Tibial artery (tissue), 4 donors: ENCODE measurements around the gene KCNQ1.

ENCODE experiments used
- DNase-seq, 2 donors: peaks; one replicate each; pipeline ENCODE4 v3.0.0-alpha.2; 2019
- H3K27ac ChIP-seq, 2 donors: fragments of 200-600 bp; sonication (generic) in 1 of 2; 1 replicate in 1 of 2; 2 replicates in 1 of 2; pipeline ENCODE4 v1.5.1; 2018 to 2019; ENCODE audit warnings: mild to moderate bottlenecking in 1 of 2
- H3K27me3 ChIP-seq, 2 donors: fragments of 200-600 bp; sonication (generic) in 1 of 2; one replicate each; pipeline versions ENCODE4 v1.5.1 to v1.6.0; 2016 to 2019
- H3K36me3 ChIP-seq, 3 donors: fragments of 200-600 bp; sonication (generic) in 2 of 3; one replicate each; pipeline ENCODE4 v1.5.1; 2016 to 2019; ENCODE audit warnings: mild to moderate bottlenecking in 2 of 3
- H3K4me1 ChIP-seq, 4 donors: fragments of 200-600 bp; sonication (generic) in 2 of 4; 1 replicate in 3 of 4; 2 replicates in 1 of 4; pipeline ENCODE4 v1.5.1; 2016 to 2019
- H3K4me3 ChIP-seq, 2 donors: fragments of 200-600 bp; sonication (generic) in 1 of 2; 1 replicate in 1 of 2; 2 replicates in 1 of 2; pipeline ENCODE4 v1.5.1; 2018 to 2019; ENCODE audit warnings: mild to moderate bottlenecking in 2 of 2
- H3K9me3 ChIP-seq, 3 donors: fragments of 200-600 bp; sonication (generic) in 1 of 3; one replicate each; pipeline ENCODE4 v1.5.1; 2016 to 2019
- intact Hi-C: fragments of 100-400 bp; cut with DNase I; formaldehyde crosslinking; loops from one replicate; pipeline ENCODE4 v1.15.0; 2023; ENCODE audit warnings: low total_unique reads
- TF ChIP-seq, protein P1 (sequence below), 2 experiments: fragments of 200-600 bp in 1 of 2; fragments of 450-650 bp in 1 of 2; IDR thresholded peaks; one replicate each; pipeline ENCODE4 v1.5.1; 2017 to 2019; ENCODE audit warnings: antibody characterized with exemption in 2 of 2, mild to moderate bottlenecking in 1 of 2, moderate library complexity in 1 of 2

Gene KCNQ1

DNA sequence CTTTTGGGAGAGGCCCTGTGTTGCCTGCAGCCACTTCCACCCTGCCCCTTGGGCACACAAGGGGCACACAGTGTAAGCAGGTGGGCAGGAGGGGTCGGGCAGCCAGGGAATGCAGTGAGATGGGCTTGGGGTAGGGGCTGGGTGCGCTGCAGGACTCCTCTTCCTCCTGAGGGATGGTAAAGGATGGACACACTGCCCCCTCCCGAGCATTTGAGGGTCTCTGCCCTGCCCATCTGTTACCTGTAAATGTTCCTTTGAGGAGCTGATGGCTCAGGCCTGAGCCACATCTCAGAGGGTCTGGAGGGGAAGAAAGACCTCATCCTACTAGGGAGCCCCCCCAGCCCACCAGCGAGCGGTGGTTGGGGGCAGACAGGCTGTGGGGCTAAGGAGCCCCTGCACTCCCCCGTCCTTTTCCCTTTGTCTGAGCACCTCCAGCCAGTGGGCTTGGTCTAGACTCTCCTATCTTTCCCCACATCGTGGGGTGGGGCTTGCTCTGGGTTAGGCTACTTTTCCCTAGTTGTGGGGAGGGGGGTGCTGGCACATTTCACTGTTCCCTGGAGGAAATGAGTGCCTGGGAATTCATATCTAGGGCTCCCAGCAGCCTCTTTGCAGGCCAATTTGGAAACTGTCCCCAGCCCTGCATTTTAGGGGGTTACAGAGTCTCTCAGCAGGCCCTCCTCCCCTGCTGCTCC, 46.0 kb upstream of the KCNQ1 start:
- peaks cover 0 to 31% (median 26%) of the 10 kb centered on the region in 4 donors for H3K4me1 ChIP-seq
- intact Hi-C loops, result no loop called here
- no peaks in the 10 kb centered on the region for H3K27me3 ChIP-seq
- no peaks in the 10 kb centered on the region for H3K9me3 ChIP-seq
- peak overlapping the region; percentile 95 to 99 for H3K27ac ChIP-seq
- peaks cover 38 to 65% (median 54%) of the 10 kb centered on the region in 3 donors for H3K36me3 ChIP-seq
- no peak for DNase-seq
- H3K4me3 ChIP-seq, result peak overlapping the region; percentile 64 to 80
- TF ChIP-seq, protein P1, sequence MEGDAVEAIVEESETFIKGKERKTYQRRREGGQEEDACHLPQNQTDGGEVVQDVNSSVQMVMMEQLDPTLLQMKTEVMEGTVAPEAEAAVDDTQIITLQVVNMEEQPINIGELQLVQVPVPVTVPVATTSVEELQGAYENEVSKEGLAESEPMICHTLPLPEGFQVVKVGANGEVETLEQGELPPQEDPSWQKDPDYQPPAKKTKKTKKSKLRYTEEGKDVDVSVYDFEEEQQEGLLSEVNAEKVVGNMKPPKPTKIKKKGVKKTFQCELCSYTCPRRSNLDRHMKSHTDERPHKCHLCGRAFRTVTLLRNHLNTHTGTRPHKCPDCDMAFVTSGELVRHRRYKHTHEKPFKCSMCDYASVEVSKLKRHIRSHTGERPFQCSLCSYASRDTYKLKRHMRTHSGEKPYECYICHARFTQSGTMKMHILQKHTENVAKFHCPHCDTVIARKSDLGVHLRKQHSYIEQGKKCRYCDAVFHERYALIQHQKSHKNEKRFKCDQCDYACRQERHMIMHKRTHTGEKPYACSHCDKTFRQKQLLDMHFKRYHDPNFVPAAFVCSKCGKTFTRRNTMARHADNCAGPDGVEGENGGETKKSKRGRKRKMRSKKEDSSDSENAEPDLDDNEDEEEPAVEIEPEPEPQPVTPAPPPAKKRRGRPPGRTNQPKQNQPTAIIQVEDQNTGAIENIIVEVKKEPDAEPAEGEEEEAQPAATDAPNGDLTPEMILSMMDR (IDR thresholded peaks at IDR 0.05), result no peak

- peaks cover 38 to 65% (median 49%) of the 10 kb centered on the region in 3 donors for H3K36me3 ChIP-seq
- TF ChIP-seq, protein P1 (IDR thresholded peaks at IDR 0.05), result no peak
- H3K4me1 ChIP-seq, result peaks cover 0 to 31% (median 26%) of the 10 kb centered on the region in 4 donors
- no peak for DNase-seq
- H3K9me3 ChIP-seq, result no peaks in the 10 kb centered on the region
- H3K4me3 ChIP-seq, result peak overlapping the region; percentile 64 to 80
- intact Hi-C loops, result loop anchor here (10.0 kb wide), 1 partner anchor 505 kb away; a partner anchor contains a TSS
- H3K27ac ChIP-seq, result peak overlapping the region; percentile 95 to 99
- no peaks in the 10 kb centered on the region for H3K27me3 ChIP-seq
Observed at GRCh38 chr11:2399488-2400068, 45.2 kb upstream of the KCNQ1 start.

- intact Hi-C loops, result loop anchor here (10.0 kb wide), 1 partner anchor 505 kb away; a partner anchor contains a TSS
- Histone ChIP-seq H3K4me3 (peak within 1 kb of the TSS; percentile 80 to 95), H3K4me1 (peaks cover 0 to 31% (median 26%) of the 10 kb centered on the region in 4 donors), H3K27me3 (no peaks in the 10 kb centered on the region), H3K9me3 (no peaks in the 10 kb centered on the region), H3K27ac (peak within 1 kb of the TSS; percentile 95 to 99), H3K36me3 (peaks cover 33 to 63% (median 44%) of the 10 kb centered on the region in 3 donors)
- peak; percentile 100 for DNase-seq
- TF ChIP-seq, protein P1 (IDR thresholded peaks at IDR 0.05), result peak; percentile 96 to 98
Observed at GRCh38 chr11:2400069-2400761, 44.6 kb upstream of the KCNQ1 start, which contains the start of gene TSSC4. Gene TSSC4 (plus strand): TSS chr11:2400750. CDS start chr11:2402634, 1,884 bp downstream.

DNA sequence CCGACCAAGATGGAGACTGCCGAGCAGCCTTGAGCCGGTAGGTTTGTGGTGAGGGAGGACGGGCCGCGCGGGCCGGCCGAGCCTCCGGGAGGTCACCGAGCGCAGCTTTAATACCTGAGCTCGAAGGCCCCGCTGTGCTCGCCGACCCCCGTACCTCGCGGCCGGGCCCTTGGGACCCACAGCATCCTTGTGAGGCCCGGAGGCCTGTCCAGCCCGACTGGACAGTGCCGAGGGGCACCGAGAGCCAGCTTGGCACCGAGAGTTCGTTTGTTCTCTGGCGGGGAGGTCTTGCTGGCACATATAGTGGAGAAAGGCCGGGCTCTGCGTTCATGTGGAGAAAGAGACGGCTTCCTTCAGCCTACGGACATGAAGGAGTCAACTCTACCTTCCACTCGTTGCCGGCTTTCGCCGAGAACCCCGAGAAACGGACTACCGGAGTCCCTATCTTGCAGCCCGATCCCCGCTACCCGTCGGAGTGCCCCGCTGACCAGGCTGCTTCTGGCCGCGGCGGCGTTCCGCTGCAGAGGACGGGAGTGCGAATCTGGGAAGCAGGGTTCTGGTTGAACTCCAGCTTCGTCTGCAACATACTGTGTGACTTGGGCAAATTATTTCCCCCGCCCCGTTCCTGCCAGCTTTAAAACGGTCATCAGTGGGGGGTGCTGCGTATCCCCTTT, 43.9 kb upstream of the KCNQ1 start:
- H3K27ac ChIP-seq, result peak overlapping the region; percentile 78 to 93
- TF ChIP-seq, protein P1 (IDR thresholded peaks at IDR 0.05), result no peak
- DNase-seq, result no peak
- intact Hi-C loops, result loop anchor here (10.0 kb wide), 1 partner anchor 504 kb away; a partner anchor contains a TSS
- H3K36me3 ChIP-seq, result peaks cover 27 to 56% (median 37%) of the 10 kb centered on the region in 3 donors
- peak overlapping the region; percentile 80 to 95 for H3K4me3 ChIP-seq
- H3K4me1 ChIP-seq, result peaks cover 0 to 31% (median 26%) of the 10 kb centered on the region in 4 donors
- H3K9me3 ChIP-seq, result no peaks in the 10 kb centered on the region
- H3K27me3 ChIP-seq, result no peaks in the 10 kb centered on the region

- TF ChIP-seq, protein P1 (IDR thresholded peaks at IDR 0.05), result no peak
- intact Hi-C loops, result loop anchor here (10.0 kb wide), 1 partner anchor 503 kb away; a partner anchor contains a TSS
- DNase-seq, result no peak
- Histone ChIP-seq H3K4me3 (peak overlapping the region; percentile 80 to 95), H3K9me3 (no peaks in the 10 kb centered on the region), H3K4me1 (peaks cover 0 to 31% (median 26%) of the 10 kb centered on the region in 4 donors), H3K36me3 (peaks cover 21 to 50% (median 31%) of the 10 kb centered on the region in 3 donors), H3K27me3 (no peaks in the 10 kb centered on the region), H3K27ac (peak overlapping the region; percentile 78 to 93)
Observed at GRCh38 chr11:2401436-2401984, 43.3 kb upstream of the KCNQ1 start.
